Small intestine (tissue), 4 donors: ENCODE measurements around the gene EARS2. TPM values are rescaled to one million over a fixed set of nuclear protein-coding genes. Genes with fewer than 3 reads are reported as not detected.

Source experiments
- polyA plus RNA-seq, 4 donors: library from polyadenylated mRNA; stranded (reverse) in 3 of 4; unstranded in 1 of 4; fragments of 200-250 nt in 3 of 4; fragments of 120-200 nt in 1 of 4; gene quantifications; one replicate each; pipeline versions ENCODE4 v1.2.1 to v1.2.3, GENCODE V29; 2013
- donor health status: healthy with polysubstance abuse.
- donor health status: Bipolar disorder and iron deficiency.
- donor health status: healthy.

Gene EARS2
- polyA plus RNA-seq, 4 donors: 2.4 to 26.2 (median 11.9) TPM

Other genes with a start within 250 kb of the EARS2 start
- 10 to 100 TPM; 15.7 to 21.9 (median 17.3) TPM for gene COG7, start 104.2 kb downstream of the EARS2 start, polyA plus RNA-seq
- gene GGA2, start 46.9 kb downstream of the EARS2 start, polyA plus RNA-seq: 100 to 1,000 TPM in 1 of 4 donors, 10 to 100 TPM in 1, 1 to 10 TPM in 2; 9.2 to 107 (median 11.1) TPM
- 10 to 100 TPM in 2 of 4 donors, 1 to 10 TPM in 2; 4.6 to 39.7 (median 10.8) TPM for gene UBFD1, start 377 bp upstream of the EARS2 start, polyA plus RNA-seq
- 100 to 1,000 TPM; 105 to 335 (median 268) TPM for gene NDUFAB1, start 39.0 kb upstream of the EARS2 start, polyA plus RNA-seq
- gene PALB2, start 84.0 kb upstream of the EARS2 start, polyA plus RNA-seq: 10 to 100 TPM; 10.3 to 19.6 (median 14.0) TPM
- gene DCTN5, start 84.1 kb upstream of the EARS2 start, polyA plus RNA-seq: 10 to 100 TPM; 12.2 to 55.8 (median 20.3) TPM
- 10 to 100 TPM in 2 of 4 donors, 1 to 10 TPM in 2; 1.9 to 48.2 (median 9.8) TPM for gene PLK1, start 121.5 kb upstream of the EARS2 start, polyA plus RNA-seq
- 10 to 100 TPM in 2 of 4 donors, 1 to 10 TPM in 2; 5.4 to 38.8 (median 17.8) TPM for gene ERN2, start 155.9 kb upstream of the EARS2 start, polyA plus RNA-seq
- gene CHP2, start 197.7 kb upstream of the EARS2 start, polyA plus RNA-seq: 100 to 1,000 TPM; 144 to 416 (median 298) TPM